ENCODE results near the gene ZFP92. TPM values are rescaled to one million over a fixed set of nuclear protein-coding genes. Genes with fewer than 3 reads are reported as not detected.

The ZFP92 gene
- total RNA-seq, 3 donors from 2014 or later = 0.29 to 1.6 (median 1.3) TPM

DNA sequence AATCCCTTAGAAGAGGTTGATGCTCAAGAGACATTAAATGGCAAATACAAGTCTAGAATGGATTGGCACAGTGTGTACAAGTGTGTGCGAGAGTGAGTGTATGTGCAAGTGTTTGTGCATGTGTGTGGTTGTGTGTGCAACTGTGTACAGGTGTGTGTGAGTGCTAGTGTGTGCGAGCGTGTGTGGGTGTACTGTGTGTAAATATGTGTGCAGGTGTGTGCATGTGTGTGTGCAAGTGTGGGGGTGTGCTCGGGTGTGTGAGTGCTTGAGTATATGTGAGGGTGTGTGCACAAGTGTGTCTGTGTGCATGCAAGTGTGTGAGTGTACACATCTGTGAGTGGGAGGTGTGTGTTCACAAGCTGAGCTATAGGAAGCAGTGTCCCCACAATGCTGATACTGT is 28.7 kb downstream of the ZFP92 start:
- intact Hi-C loops (cut with DNase I; ENCODE audit: low total_unique reads) = no loop called here
- no peaks in the 10 kb centered on the region for H3K36me3 ChIP-seq
- H3K4me1 ChIP-seq = no peaks in the 10 kb centered on the region
- peaks cover 0 to 13% of the 10 kb centered on the region in 2 donors for H3K9me3 ChIP-seq
- no peak for DNase-seq (ENCODE audit: low spot score in 2 of 2)
- H3K27me3 ChIP-seq = peaks cover 0 to 26% of the 10 kb centered on the region in 2 donors
- H3K4me3 ChIP-seq = no peak overlapping the region
- no peak overlapping the region for H3K27ac ChIP-seq
- TF ChIP-seq, protein P1, sequence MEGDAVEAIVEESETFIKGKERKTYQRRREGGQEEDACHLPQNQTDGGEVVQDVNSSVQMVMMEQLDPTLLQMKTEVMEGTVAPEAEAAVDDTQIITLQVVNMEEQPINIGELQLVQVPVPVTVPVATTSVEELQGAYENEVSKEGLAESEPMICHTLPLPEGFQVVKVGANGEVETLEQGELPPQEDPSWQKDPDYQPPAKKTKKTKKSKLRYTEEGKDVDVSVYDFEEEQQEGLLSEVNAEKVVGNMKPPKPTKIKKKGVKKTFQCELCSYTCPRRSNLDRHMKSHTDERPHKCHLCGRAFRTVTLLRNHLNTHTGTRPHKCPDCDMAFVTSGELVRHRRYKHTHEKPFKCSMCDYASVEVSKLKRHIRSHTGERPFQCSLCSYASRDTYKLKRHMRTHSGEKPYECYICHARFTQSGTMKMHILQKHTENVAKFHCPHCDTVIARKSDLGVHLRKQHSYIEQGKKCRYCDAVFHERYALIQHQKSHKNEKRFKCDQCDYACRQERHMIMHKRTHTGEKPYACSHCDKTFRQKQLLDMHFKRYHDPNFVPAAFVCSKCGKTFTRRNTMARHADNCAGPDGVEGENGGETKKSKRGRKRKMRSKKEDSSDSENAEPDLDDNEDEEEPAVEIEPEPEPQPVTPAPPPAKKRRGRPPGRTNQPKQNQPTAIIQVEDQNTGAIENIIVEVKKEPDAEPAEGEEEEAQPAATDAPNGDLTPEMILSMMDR (IDR thresholded peaks at IDR 0.05) = no peak
- TF ChIP-seq POLR2A (IDR thresholded peaks at IDR 0.05) (no peak), POLR2AphosphoS5 (IDR thresholded peaks at IDR 0.05) (no peak)

DNA sequence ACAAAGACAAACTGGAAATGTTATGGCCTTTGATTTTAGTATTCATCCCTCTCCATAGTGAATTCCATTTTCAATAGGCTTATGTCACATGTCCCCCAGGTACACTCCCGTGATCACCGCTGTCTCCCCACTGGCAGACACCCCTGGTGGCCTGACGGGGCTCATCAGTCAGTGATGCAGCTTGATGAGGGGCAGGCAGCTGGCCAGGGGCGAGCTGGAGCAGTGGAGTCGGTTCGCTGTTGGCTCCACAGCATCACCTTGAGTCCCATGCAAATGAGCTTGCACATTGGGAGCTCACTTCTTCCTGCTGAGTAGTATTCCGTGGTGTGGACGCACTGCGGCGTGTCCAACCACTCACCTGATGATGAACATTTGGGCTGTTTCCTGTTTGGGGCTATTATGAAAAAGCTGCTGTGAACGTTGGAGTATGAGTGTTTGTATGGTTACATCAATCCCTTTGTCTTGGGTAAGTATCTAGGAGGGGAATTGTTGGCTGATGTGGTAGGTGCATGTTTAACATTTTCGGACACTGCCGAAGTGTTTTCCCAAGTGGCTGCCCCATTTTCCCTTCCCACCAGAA is 29.4 kb downstream of the ZFP92 start:
- DNase-seq (ENCODE audit: low spot score in 2 of 2) = no peak
- no peak for TF ChIP-seq POLR2AphosphoS5 (IDR thresholded peaks at IDR 0.05)
- TF ChIP-seq POLR2A (IDR thresholded peaks at IDR 0.05) = no peak
- TF ChIP-seq, protein P1 (IDR thresholded peaks at IDR 0.05) = no peak
- peaks cover 0 to 13% of the 10 kb centered on the region in 2 donors for H3K9me3 ChIP-seq
- intact Hi-C loops (cut with DNase I; ENCODE audit: low total_unique reads) = no loop called here
- no peak overlapping the region for H3K4me3 ChIP-seq
- no peaks in the 10 kb centered on the region for H3K4me1 ChIP-seq
- no peaks in the 10 kb centered on the region for H3K36me3 ChIP-seq
- H3K27me3 ChIP-seq = peaks cover 0 to 23% of the 10 kb centered on the region in 2 donors
- no peak overlapping the region for H3K27ac ChIP-seq

DNA sequence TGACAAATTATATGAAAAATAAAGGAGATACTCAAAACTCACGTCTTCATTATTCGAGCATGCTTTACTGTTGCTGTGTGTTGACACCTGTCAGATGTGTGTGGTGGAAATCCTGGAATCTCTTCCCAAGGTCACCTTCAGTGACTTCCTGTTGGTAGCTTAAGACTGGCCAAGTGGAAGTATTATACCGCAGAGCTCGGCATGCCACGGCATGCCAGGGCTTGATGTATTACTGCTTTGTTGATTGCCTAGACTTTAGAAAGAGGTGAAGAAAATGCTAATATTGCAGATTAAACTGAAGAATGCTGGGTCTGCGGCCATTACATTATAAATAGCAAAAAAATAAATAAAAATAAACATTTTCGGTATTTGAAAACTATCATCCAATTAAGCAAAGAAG is 30.0 kb downstream of the ZFP92 start:
- Histone ChIP-seq H3K9me3 (peaks cover 0 to 13% of the 10 kb centered on the region in 2 donors), H3K4me1 (no peaks in the 10 kb centered on the region), H3K27ac (no peak overlapping the region), H3K27me3 (peaks cover 0 to 20% of the 10 kb centered on the region in 2 donors), H3K4me3 (no peak overlapping the region), H3K36me3 (no peaks in the 10 kb centered on the region)
- DNase-seq (ENCODE audit: low spot score in 2 of 2) = peak in 1 of 2 donors; percentile 41
- TF ChIP-seq POLR2A (IDR thresholded peaks at IDR 0.05) (no peak), POLR2AphosphoS5 (IDR thresholded peaks at IDR 0.05) (no peak)
- TF ChIP-seq, protein P1 (IDR thresholded peaks at IDR 0.05) = no peak
- intact Hi-C loops (cut with DNase I; ENCODE audit: low total_unique reads) = no loop called here

DNA sequence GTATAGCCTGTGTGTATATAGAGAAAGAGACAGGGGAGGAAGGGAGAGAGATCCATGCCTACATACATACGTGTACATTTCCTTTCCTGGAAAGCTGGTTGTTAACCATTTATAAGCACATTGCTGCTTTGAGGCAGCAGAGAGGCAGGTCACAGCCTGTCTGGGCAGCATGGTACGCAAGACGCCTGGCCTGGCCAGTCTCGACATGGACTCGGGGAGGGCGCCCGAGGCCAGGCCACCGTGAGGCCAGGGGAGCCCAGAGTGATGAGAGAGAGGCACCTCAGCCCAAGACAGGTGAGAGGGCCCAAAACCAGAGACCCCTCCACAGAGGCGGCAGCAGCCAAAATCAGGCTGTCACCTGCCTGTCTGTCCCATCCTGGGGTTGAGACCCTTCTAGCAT is 30.7 kb downstream of the ZFP92 start:
- Histone ChIP-seq H3K9me3 (peaks cover 0 to 13% of the 10 kb centered on the region in 2 donors), H3K36me3 (no peaks in the 10 kb centered on the region), H3K27ac (no peak overlapping the region), H3K4me3 (no peak overlapping the region), H3K4me1 (no peaks in the 10 kb centered on the region), H3K27me3 (peaks cover 0 to 18% of the 10 kb centered on the region in 2 donors)
- intact Hi-C loops (cut with DNase I; ENCODE audit: low total_unique reads) = no loop called here
- TF ChIP-seq POLR2A (IDR thresholded peaks at IDR 0.05) = no peak
- no peak for TF ChIP-seq POLR2AphosphoS5 (IDR thresholded peaks at IDR 0.05)
- TF ChIP-seq, protein P1 (IDR thresholded peaks at IDR 0.05) = no peak
- DNase-seq (ENCODE audit: low spot score in 2 of 2) = no peak

DNA sequence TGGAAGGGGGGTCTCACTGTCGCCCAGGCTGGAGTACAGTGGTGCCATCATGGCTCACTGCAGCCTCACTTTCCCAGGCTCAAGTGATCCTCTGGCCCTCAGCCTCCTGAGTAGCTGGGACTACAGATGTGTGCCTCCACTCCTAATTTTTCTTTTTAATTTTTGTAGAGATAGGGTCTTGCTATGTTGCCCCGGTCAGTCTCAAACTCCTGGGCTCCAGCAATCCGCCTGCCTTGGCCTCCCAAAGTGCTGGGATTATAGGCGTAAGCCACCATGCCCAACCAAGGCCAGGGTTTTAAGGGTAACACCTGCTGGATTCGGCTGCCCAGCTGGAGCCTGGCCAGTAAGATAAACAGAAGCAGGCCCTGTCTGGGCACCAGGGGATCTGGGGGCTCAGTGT is 31.2 kb downstream of the ZFP92 start:
- no peaks in the 10 kb centered on the region for H3K4me1 ChIP-seq
- DNase-seq (ENCODE audit: low spot score in 2 of 2) = no peak
- TF ChIP-seq, protein P1 (IDR thresholded peaks at IDR 0.05) = no peak
- TF ChIP-seq POLR2A (IDR thresholded peaks at IDR 0.05) (no peak), POLR2AphosphoS5 (IDR thresholded peaks at IDR 0.05) (no peak)

More for the DNA sequence above, 31.2 kb downstream of the ZFP92 start:
- H3K27me3 ChIP-seq = peaks cover 0 to 15% of the 10 kb centered on the region in 2 donors
- peaks cover 0 to 13% of the 10 kb centered on the region in 2 donors for H3K9me3 ChIP-seq
- no peaks in the 10 kb centered on the region for H3K36me3 ChIP-seq
- no peak overlapping the region for H3K4me3 ChIP-seq
- intact Hi-C loops (cut with DNase I; ENCODE audit: low total_unique reads) = no loop called here
- H3K27ac ChIP-seq = no peak overlapping the region
